ENCODE results near the gene FBXL7. TPM values are rescaled to one million over a fixed set of nuclear protein-coding genes. Genes with fewer than 3 reads are reported as not detected.

Gene FBXL7
- total and polyA plus RNA-seq, 2 experiments from 2014 or later: 4.5 to 15.2 TPM

DNA sequence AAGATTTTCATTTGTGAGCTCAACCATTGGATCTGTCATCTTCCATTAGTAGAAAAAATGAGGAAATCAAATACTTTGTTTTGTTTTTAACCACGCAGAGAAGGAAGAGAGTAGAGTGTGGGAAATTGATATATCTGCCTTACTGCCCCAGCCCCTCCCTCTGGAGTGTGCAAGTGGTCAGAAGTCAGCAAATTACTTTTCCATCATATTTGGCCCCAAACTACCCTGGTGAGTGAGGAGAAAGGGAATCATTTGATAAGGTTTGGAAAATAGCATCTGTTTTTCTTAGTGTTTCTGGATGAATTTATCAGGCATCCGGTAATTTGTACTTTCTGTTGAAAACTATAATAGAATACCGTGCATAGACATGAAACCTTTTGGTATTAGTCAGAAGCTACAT lies 352.2 kb downstream of the FBXL7 start (continued):
- no peak for TF ChIP-seq EZH2phosphoT487 (IDR thresholded peaks at IDR 0.05; ENCODE audit: unreplicated experiment)

DNA sequence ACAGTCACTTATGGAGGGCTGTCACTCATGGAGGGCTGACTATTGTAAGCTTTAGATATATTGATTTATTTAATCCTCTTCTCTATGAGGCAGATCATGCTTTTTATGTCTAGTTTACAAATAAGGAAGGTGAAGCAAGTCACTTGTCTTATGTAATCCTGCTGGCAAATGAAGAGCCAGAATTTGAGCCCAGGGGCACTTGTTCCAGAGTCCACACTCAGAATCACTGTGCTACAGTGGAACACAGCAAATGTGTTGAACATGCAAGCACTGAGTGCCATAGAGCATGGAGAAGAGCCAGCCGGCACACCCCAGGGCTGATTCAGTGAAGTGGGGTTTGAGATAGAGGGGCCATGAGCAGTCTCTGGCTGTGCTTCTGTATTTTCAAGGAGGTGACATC lies 353.0 kb downstream of the FBXL7 start:
- H3K4me1 ChIP-seq (ENCODE audit: insufficient read depth): no peaks in the 10 kb centered on the region
- H2AFZ ChIP-seq: no peak overlapping the region
- Mint-ChIP-seq H3K36me3 (ENCODE audit: low read depth) (peaks cover 5% of the 10 kb centered on the region; the same call in 2 of the 3 replicates), H3K9me3 (peaks cover 3% of the 10 kb centered on the region; the same call in 1 of the 3 replicates), H3K4me3 (no peak overlapping the region), H3K27me3 (ENCODE audit: insufficient read depth, low read depth, poor library complexity) (no peaks in the 10 kb centered on the region), H3K4me1 (peaks cover 5% of the 10 kb centered on the region; the same call in 1 of the 3 replicates), H3K27ac (no peak overlapping the region)
- H3F3A ChIP-seq (replicated peaks; ENCODE audit: low read depth): no peaks in the 10 kb centered on the region
- no peak overlapping the region for H3K27ac ChIP-seq (ENCODE audit: low read depth)
- ATAC-seq (no peak), DNase-seq (ENCODE audit: low spot score) (no peak)
- H4K20me1 ChIP-seq (replicated peaks; ENCODE audit: insufficient read depth): no peaks in the 10 kb centered on the region
- H3K27me3 ChIP-seq (ENCODE audit: insufficient read depth): no peaks in the 10 kb centered on the region
- no peak overlapping the region for H3K4me3 ChIP-seq
- peaks cover 2% of the 10 kb centered on the region; the same call in 1 of the 2 replicates for H3K36me3 ChIP-seq (ENCODE audit: insufficient read depth)
- TF ChIP-seq, protein P1, sequence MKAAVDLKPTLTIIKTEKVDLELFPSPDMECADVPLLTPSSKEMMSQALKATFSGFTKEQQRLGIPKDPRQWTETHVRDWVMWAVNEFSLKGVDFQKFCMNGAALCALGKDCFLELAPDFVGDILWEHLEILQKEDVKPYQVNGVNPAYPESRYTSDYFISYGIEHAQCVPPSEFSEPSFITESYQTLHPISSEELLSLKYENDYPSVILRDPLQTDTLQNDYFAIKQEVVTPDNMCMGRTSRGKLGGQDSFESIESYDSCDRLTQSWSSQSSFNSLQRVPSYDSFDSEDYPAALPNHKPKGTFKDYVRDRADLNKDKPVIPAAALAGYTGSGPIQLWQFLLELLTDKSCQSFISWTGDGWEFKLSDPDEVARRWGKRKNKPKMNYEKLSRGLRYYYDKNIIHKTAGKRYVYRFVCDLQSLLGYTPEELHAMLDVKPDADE (IDR thresholded peaks at IDR 0.05): no peak
- no peak for TF ChIP-seq CREB1 (CRISPR knock-in tag; IDR thresholded peaks at IDR 0.05; ENCODE audit: low read depth)
- TF ChIP-seq, protein P2, sequence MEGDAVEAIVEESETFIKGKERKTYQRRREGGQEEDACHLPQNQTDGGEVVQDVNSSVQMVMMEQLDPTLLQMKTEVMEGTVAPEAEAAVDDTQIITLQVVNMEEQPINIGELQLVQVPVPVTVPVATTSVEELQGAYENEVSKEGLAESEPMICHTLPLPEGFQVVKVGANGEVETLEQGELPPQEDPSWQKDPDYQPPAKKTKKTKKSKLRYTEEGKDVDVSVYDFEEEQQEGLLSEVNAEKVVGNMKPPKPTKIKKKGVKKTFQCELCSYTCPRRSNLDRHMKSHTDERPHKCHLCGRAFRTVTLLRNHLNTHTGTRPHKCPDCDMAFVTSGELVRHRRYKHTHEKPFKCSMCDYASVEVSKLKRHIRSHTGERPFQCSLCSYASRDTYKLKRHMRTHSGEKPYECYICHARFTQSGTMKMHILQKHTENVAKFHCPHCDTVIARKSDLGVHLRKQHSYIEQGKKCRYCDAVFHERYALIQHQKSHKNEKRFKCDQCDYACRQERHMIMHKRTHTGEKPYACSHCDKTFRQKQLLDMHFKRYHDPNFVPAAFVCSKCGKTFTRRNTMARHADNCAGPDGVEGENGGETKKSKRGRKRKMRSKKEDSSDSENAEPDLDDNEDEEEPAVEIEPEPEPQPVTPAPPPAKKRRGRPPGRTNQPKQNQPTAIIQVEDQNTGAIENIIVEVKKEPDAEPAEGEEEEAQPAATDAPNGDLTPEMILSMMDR (conservative IDR thresholded peaks at IDR 0.05; ENCODE audit: low read depth in 2 of 2): no peak
- no peaks in the 10 kb centered on the region for H3K79me2 ChIP-seq (replicated peaks; ENCODE audit: insufficient read depth)
- H3K9me2 ChIP-seq (ENCODE audit: insufficient read depth): peaks cover 13% of the 10 kb centered on the region; the same call in 1 of the 2 replicates
- H3K4me2 ChIP-seq: no peak overlapping the region

DNA sequence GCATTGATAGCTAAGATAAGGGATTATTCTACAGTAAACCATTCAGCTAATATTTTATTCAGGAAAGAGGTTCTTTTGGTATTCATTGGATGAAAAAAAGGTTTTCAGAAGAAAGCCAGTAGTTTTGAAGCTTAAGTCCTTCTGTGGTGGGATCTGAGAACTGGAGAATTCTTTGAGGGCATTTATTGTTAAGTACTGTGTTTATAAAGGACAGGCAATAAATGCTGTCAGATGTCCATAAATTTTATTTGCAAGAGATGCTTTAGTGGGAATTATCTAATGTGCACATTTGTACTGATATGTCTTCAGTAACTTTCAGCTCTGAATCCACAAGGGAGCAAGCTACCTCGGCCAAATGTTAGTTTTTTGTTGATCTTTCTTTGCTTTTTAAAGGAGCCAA lies 358.3 kb downstream of the FBXL7 start:
- H3K4me1 Mint-ChIP-seq: no peaks in the 10 kb centered on the region
- peaks cover 12% of the 10 kb centered on the region for H3K9me2 ChIP-seq (ENCODE audit: insufficient read depth)
- no peak overlapping the region for H3K4me3 Mint-ChIP-seq
- H3K27ac Mint-ChIP-seq: no peak overlapping the region
- no peak overlapping the region for H3K27ac ChIP-seq (ENCODE audit: low read depth)
- no peaks in the 10 kb centered on the region for H4K20me1 ChIP-seq (replicated peaks; ENCODE audit: insufficient read depth)
- H3F3A ChIP-seq (replicated peaks; ENCODE audit: low read depth): no peaks in the 10 kb centered on the region
- H2AFZ ChIP-seq: no peak overlapping the region
- H3K27me3 ChIP-seq (ENCODE audit: insufficient read depth): no peaks in the 10 kb centered on the region
- no peak overlapping the region for H3K4me3 ChIP-seq
- DNase-seq (ENCODE audit: low spot score): no peak
- H3K4me1 ChIP-seq (ENCODE audit: insufficient read depth): no peaks in the 10 kb centered on the region
- H3K79me2 ChIP-seq (replicated peaks; ENCODE audit: insufficient read depth): no peaks in the 10 kb centered on the region
- peaks cover 10% of the 10 kb centered on the region; the same call in 2 of the 3 replicates for H3K36me3 Mint-ChIP-seq (ENCODE audit: low read depth)
- no peak overlapping the region for H3K4me2 ChIP-seq
- no peaks in the 10 kb centered on the region for H3K27me3 Mint-ChIP-seq (ENCODE audit: insufficient read depth, low read depth, poor library complexity)
- no peak for ATAC-seq
- H3K36me3 ChIP-seq (ENCODE audit: insufficient read depth): peaks cover 2% of the 10 kb centered on the region; the same call in 1 of the 2 replicates
- peaks cover 9% of the 10 kb centered on the region; the same call in 2 of the 3 replicates for H3K9me3 Mint-ChIP-seq
- TF ChIP-seq EZH2phosphoT487 (IDR thresholded peaks at IDR 0.05; ENCODE audit: unreplicated experiment) (no peak), CREB1 (CRISPR knock-in tag; IDR thresholded peaks at IDR 0.05; ENCODE audit: low read depth) (no peak), ZNF114 (CRISPR knock-in tag; IDR thresholded peaks at IDR 0.05) (no peak), STAT1 (IDR thresholded peaks at IDR 0.05; ENCODE audit: unreplicated experiment) (no peak)
- TF ChIP-seq, protein P3, sequence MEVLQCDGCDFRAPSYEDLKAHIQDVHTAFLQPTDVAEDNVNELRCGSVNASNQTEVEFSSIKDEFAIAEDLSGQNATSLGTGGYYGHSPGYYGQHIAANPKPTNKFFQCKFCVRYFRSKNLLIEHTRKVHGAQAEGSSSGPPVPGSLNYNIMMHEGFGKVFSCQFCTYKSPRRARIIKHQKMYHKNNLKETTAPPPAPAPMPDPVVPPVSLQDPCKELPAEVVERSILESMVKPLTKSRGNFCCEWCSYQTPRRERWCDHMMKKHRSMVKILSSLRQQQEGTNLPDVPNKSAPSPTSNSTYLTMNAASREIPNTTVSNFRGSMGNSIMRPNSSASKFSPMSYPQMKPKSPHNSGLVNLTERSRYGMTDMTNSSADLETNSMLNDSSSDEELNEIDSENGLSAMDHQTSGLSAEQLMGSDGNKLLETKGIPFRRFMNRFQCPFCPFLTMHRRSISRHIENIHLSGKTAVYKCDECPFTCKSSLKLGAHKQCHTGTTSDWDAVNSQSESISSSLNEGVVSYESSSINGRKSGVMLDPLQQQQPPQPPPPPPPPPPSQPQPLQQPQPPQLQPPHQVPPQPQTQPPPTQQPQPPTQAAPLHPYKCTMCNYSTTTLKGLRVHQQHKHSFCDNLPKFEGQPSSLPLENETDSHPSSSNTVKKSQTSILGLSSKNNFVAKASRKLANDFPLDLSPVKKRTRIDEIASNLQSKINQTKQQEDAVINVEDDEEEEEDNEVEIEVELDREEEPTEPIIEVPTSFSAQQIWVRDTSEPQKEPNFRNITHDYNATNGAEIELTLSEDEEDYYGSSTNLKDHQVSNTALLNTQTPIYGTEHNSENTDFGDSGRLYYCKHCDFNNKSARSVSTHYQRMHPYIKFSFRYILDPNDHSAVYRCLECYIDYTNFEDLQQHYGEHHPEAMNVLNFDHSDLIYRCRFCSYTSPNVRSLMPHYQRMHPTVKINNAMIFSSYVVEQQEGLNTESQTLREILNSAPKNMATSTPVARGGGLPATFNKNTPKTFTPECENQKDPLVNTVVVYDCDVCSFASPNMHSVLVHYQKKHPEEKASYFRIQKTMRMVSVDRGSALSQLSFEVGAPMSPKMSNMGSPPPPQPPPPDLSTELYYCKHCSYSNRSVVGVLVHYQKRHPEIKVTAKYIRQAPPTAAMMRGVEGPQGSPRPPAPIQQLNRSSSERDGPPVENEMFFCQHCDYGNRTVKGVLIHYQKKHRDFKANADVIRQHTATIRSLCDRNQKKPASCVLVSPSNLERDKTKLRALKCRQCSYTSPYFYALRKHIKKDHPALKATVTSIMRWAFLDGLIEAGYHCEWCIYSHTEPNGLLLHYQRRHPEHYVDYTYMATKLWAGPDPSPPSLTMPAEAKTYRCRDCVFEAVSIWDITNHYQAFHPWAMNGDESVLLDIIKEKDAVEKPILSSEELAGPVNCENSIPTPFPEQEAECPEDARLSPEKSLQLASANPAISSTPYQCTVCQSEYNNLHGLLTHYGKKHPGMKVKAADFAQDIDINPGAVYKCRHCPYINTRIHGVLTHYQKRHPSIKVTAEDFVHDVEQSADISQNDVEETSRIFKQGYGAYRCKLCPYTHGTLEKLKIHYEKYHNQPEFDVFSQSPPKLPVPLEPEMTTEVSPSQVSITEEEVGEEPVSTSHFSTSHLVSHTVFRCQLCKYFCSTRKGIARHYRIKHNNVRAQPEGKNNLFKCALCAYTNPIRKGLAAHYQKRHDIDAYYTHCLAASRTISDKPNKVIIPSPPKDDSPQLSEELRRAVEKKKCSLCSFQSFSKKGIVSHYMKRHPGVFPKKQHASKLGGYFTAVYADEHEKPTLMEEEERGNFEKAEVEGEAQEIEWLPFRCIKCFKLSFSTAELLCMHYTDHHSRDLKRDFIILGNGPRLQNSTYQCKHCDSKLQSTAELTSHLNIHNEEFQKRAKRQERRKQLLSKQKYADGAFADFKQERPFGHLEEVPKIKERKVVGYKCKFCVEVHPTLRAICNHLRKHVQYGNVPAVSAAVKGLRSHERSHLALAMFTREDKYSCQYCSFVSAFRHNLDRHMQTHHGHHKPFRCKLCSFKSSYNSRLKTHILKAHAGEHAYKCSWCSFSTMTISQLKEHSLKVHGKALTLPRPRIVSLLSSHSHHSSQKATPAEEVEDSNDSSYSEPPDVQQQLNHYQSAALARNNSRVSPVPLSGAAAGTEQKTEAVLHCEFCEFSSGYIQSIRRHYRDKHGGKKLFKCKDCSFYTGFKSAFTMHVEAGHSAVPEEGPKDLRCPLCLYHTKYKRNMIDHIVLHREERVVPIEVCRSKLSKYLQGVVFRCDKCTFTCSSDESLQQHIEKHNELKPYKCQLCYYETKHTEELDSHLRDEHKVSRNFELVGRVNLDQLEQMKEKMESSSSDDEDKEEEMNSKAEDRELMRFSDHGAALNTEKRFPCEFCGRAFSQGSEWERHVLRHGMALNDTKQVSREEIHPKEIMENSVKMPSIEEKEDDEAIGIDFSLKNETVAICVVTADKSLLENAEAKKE (CRISPR knock-in tag; IDR thresholded peaks at IDR 0.05): no peak
